HG02642 (cell line): ENCODE data around the gene KDM3A.
"Not testable (repeated sequence)": the region's sequence is repeated elsewhere in the genome, so short reads cannot be mapped to it uniquely, and the experiment has no call there.

Experiments
- ATAC-seq: cut with Tn5 transposase; IDR thresholded peaks from one replicate; pipeline ENCODE4 v1.9.1; 2021; ENCODE audit warnings: mild to moderate bottlenecking; ENCODE audit not compliant: unreplicated experiment, poor library complexity

The KDM3A gene

GRCh38 chr2:86470890-86471289, 29.7 kb downstream of the KDM3A start:
- ATAC-seq, result no peak

- ATAC-seq, result no peak
Observed at GRCh38 chr2:86471637-86472036, 30.5 kb downstream of the KDM3A start.

GRCh38 chr2:86476092-86476491, 34.9 kb downstream of the KDM3A start:
- ATAC-seq, result no peak

- ATAC-seq, result no peak
Observed at GRCh38 chr2:86476918-86477317, 35.7 kb downstream of the KDM3A start.

GRCh38 chr2:86477349-86477748, 36.2 kb downstream of the KDM3A start:
- ATAC-seq, result no peak

GRCh38 chr2:86480105-86480504, 38.9 kb downstream of the KDM3A start:
- ATAC-seq, result no peak

GRCh38 chr2:86482034-86482433, 40.9 kb downstream of the KDM3A start:
- no peak for ATAC-seq

- ATAC-seq, result no peak
Observed at GRCh38 chr2:86484385-86484784, 43.2 kb downstream of the KDM3A start.

GRCh38 chr2:86485103-86485502, 43.9 kb downstream of the KDM3A start:
- no peak for ATAC-seq

- ATAC-seq, result no peak
Observed at GRCh38 chr2:86485802-86486201, 44.6 kb downstream of the KDM3A start.

- no peak for ATAC-seq
Observed at GRCh38 chr2:86487062-86487461, 45.9 kb downstream of the KDM3A start.

- ATAC-seq, result no peak
Observed at GRCh38 chr2:86488561-86489250, 47.5 kb downstream of the KDM3A start.

- ATAC-seq, result no peak
Observed at GRCh38 chr2:86489542-86489941, 48.4 kb downstream of the KDM3A start.

- ATAC-seq, result no peak
Observed at GRCh38 chr2:86490245-86490644, 49.1 kb downstream of the KDM3A start.

- ATAC-seq, result no peak
Observed at GRCh38 chr2:86491088-86491487, 49.9 kb downstream of the KDM3A start.

GRCh38 chr2:86492048-86492453, 50.9 kb downstream of the KDM3A start:
- ATAC-seq, result no peak

GRCh38 chr2:86496391-86496790, 55.2 kb downstream of the KDM3A start:
- ATAC-seq, result not testable (repeated sequence)

GRCh38 chr2:86498468-86499260, 57.5 kb downstream of the KDM3A start:
- ATAC-seq, result no peak

GRCh38 chr2:86499326-86499725, 58.2 kb downstream of the KDM3A start:
- no peak for ATAC-seq

GRCh38 chr2:86500325-86501083, 59.3 kb downstream of the KDM3A start:
- ATAC-seq, result no peak

GRCh38 chr2:86507600-86507999, 66.4 kb downstream of the KDM3A start:
- ATAC-seq, result no peak
